HG03135 (cell line): ENCODE measurements around the gene RNF207.

Experiments
- ATAC-seq: cut with Tn5 transposase; IDR thresholded peaks from one replicate; pipeline ENCODE4 v1.9.1; 2021; ENCODE audit warnings: mild to moderate bottlenecking, moderate library complexity; ENCODE audit not compliant: unreplicated experiment

The RNF207 gene

DNA sequence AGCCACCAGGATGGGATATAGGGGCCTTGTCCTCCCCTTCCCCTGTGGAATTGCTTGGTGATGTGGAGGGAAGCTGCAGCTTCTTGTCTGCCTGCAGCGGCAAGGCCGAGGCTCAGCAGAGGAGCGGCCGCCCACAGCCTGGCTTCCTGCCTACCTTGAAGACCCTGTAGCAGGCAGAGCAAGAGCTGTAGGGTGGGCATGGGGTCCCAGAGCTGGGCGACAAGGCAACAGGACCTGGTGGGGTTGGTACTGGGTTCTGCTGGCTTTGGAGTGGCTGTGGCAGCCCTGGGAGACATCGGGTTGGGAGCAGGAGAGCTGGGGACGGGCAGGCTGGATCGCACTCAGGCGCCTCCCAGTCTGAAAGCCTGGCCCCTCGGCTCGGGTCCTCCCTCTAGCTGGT lies 60.7 kb downstream of the RNF207 start:
- ATAC-seq = no peak

DNA sequence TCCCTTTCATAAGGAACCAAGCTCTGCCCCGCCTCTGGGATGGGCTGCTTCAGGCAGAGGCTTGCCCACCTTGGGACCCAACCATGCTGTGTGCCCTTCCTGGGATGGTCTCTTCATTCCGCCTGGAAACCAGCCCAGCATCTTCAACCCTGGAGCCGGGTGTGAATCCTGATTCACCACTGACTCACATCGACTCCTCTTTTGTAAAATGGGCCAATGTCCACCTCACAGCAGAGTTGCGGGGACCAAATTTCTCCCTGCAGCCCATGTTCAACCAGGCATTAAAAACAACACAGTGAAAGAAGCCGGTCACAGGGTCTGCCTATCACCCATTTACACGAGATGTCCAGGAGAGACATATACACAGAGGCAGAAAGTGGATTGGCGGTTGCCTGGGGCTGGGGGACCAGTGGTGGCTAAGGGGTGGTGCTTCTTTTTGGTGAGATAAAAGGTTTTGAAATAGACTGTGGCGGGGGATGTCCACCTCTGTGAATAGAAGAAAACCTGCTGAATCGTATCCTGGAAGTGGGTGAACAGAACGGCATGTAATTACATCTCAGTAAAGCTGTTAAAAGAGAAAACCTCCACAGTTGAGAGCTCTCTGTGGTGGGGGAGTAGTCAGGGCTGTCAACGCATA lies 61.9 kb downstream of the RNF207 start:
- no peak for ATAC-seq

- no peak for ATAC-seq
These were observed 62.5 kb downstream of the RNF207 start for GRCh38 chr1:6268415-6268814.

DNA sequence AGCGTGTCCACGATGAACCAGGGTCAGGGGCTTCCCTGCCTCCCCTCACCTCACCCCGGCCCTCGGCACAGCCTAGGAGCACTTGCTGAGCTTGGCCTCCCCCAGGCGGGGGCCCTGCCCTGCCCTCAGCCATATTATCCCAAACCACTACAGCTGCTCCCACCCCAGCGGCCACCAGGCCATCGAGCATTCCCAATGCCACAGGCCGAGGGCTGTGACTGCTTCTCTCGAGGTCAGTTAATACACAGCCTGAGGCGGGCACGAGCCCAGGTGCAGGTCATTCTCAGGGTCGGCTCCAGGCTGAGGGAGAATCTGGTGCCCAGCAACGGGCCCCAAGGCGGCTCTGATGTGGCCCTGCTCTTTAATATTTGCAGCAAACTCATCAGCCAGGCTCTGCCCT lies 63.4 kb downstream of the RNF207 start:
- ATAC-seq = no peak

- ATAC-seq = no peak
These were observed 63.9 kb downstream of the RNF207 start for GRCh38 chr1:6269720-6270400.

DNA sequence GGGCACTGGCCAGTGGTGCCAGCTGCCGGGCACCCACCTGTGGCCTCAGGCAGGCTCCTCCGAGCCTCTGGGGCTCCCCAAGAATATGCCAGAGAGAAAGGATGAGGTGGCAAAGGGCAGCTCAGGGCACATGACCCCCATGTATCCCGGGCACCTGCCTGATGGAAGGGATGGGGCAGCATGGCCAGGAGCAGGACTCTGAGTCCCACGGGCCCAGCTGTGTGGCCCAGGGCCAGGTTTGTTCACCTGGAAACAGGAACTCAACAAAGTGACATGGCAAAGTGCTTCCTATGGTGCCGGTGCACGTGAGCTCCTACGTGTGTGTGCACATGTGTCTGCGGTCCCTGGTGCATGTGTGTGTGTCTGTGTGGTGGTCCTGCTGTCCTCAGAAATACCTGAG lies 64.5 kb downstream of the RNF207 start:
- ATAC-seq = no peak
